GM12878 (cell line): ENCODE data around the gene USP5. TPM values are rescaled to one million over a fixed set of nuclear protein-coding genes. Genes with fewer than 3 reads are reported as not detected.

Experiments
- BMI1 ChIP-seq: fragments of 450-650 bp; IDR thresholded peaks from 2 replicates; pipeline ENCODE4 v1.6.1; 2016; ENCODE audit warnings: mild to moderate bottlenecking, moderate library complexity, borderline replicate concordance
- IRF4 ChIP-seq: IDR thresholded peaks from 2 replicates; pipeline ENCODE4 v1.6.1; 2011; ENCODE audit warnings: low read depth, low read length
- KAT2A ChIP-seq: conservative IDR thresholded peaks from 2 replicates; pipeline ENCODE4 v1.6.1; 2011; ENCODE audit warnings: low read depth, low read length; ENCODE audit not compliant: control insufficient read depth
- MEF2A ChIP-seq: IDR thresholded peaks from 2 replicates; pipeline ENCODE4 v1.6.1; 2011; ENCODE audit warnings: low read depth, mild to moderate bottlenecking, low read length, moderate library complexity; ENCODE audit not compliant: insufficient read depth
- RB1 ChIP-seq: fragments of 450-650 bp; formaldehyde crosslinking; IDR thresholded peaks from 2 replicates; pipeline ENCODE4 v1.6.1; 2017; ENCODE audit warnings: mild to moderate bottlenecking, borderline replicate concordance
- SREBF1 ChIP-seq: IDR thresholded peaks from 2 replicates; pipeline ENCODE4 v1.6.1; 2012; ENCODE audit warnings: mild to moderate bottlenecking, low read length
- ZNF24 ChIP-seq: fragments of 450-650 bp; IDR thresholded peaks from 2 replicates; pipeline ENCODE4 v1.6.1; 2017; ENCODE audit warnings: antibody characterized with exemption, mild to moderate bottlenecking
- ZNF687 ChIP-seq: fragments of 450-650 bp; IDR thresholded peaks from 2 replicates; pipeline ENCODE4 v1.6.1; 2017; ENCODE audit warnings: mild to moderate bottlenecking, moderate library complexity
- polyA plus RNA-seq, 11 experiments: library from polyadenylated mRNA; depleted of rRNA in 4 of 11; unstranded in 6 of 11; stranded (reverse) in 5 of 11; fragments of >200 nt; fragmentation: Nextera tagmentation in 4 of 11; fragmentation: Illumina TruSeq in 1 of 11; extraction: Ambion mirVana in 4 of 11; extraction: Trizol in 1 of 11; gene quantifications; 1 replicate in 1 of 11; 2 replicates in 10 of 11; pipeline versions ENCODE4 v1.2.1 to v1.2.3, GENCODE V29; 2011 to 2016; ENCODE audit warnings: inconsistent platforms in 2 of 11, missing spikeins in 2 of 11, low read depth in 1 of 11
- total RNA-seq, 4 experiments: library from RNA; depleted of rRNA in 3 of 4; stranded (reverse); fragments of >200 nt in 3 of 4; fragmentation: Illumina TruSeq in 1 of 4; extraction: Trizol in 1 of 4; gene quantifications; 2 replicates each; pipeline versions ENCODE4 v1.2.1 to v1.2.3, GENCODE V29; 2013 to 2021
- TF ChIP-seq, protein P1 (sequence below): fragments of 450-650 bp; IDR thresholded peaks from 2 replicates; pipeline ENCODE4 v1.6.1; 2014; ENCODE audit warnings: mild to moderate bottlenecking
- TF ChIP-seq, protein P2 (sequence below): IDR thresholded peaks from 2 replicates; pipeline ENCODE4 v1.6.1; 2011; ENCODE audit warnings: low read depth, low read length, improper control_type of control experiment, borderline replicate concordance
- TF ChIP-seq, protein P3 (sequence below): fragments of 450-650 bp; IDR thresholded peaks from 2 replicates; pipeline ENCODE4 v1.6.1; 2016; ENCODE audit warnings: mild to moderate bottlenecking
- TF ChIP-seq, protein P4 (sequence below): fragments of 450-650 bp; IDR thresholded peaks from 2 replicates; pipeline ENCODE4 v1.6.1; 2017; ENCODE audit warnings: mild to moderate bottlenecking, low read depth, inconsistent platforms; ENCODE audit not compliant: poor library complexity, severe bottlenecking

USP5 gene
- total and polyA plus RNA-seq, 10 of the 15 experiments (the other 5 are each of a cell fraction or from before 2014, with no cell fraction given): 2.5 to 124 (median 74.6) TPM

DNA sequence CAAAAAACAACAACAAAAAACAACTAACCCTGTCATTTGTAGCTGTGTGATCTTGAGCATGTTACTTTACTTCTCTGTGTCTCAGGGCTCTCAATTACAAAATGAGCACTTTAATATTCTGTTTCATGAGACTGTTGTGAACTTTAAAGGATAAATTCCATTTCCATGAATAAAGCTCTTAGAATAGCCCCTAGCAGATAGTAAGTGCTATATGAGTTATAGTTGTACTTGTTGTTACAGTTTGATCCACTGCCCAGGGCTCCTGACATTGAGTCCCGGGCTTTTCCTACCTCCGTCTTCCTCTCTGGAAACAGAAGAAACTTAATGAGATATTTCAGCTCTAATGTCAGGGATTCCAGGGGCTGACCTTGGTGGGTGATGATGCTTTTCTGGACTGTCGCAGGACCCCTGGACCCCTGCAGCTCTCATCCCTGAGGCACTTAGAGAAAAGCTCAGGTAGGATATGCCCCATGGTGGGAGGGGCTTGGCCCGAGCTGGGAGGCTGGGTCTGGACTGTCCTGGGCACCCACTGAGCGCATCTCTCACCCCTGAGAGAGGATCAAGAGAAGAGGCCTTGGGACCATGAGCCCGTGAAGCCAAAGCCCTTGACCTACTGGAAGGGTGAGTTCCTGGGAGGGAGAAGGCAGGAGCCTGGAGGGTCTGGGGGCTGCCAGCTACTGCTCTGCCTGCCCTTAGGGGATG is 18.6 kb upstream of the USP5 start (continued):
- TF ChIP-seq RB1 (no peak), KAT2A (no peak), SREBF1 (no peak), BMI1 (no peak), ZNF687 (no peak), ZNF24 (no peak), MEF2A (no peak), IRF4 (no peak)
- TF ChIP-seq, protein P1, sequence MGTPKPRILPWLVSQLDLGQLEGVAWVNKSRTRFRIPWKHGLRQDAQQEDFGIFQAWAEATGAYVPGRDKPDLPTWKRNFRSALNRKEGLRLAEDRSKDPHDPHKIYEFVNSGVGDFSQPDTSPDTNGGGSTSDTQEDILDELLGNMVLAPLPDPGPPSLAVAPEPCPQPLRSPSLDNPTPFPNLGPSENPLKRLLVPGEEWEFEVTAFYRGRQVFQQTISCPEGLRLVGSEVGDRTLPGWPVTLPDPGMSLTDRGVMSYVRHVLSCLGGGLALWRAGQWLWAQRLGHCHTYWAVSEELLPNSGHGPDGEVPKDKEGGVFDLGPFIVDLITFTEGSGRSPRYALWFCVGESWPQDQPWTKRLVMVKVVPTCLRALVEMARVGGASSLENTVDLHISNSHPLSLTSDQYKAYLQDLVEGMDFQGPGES: no peak
- TF ChIP-seq, protein P2, sequence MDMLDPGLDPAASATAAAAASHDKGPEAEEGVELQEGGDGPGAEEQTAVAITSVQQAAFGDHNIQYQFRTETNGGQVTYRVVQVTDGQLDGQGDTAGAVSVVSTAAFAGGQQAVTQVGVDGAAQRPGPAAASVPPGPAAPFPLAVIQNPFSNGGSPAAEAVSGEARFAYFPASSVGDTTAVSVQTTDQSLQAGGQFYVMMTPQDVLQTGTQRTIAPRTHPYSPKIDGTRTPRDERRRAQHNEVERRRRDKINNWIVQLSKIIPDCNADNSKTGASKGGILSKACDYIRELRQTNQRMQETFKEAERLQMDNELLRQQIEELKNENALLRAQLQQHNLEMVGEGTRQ: no peak
- TF ChIP-seq, protein P3, sequence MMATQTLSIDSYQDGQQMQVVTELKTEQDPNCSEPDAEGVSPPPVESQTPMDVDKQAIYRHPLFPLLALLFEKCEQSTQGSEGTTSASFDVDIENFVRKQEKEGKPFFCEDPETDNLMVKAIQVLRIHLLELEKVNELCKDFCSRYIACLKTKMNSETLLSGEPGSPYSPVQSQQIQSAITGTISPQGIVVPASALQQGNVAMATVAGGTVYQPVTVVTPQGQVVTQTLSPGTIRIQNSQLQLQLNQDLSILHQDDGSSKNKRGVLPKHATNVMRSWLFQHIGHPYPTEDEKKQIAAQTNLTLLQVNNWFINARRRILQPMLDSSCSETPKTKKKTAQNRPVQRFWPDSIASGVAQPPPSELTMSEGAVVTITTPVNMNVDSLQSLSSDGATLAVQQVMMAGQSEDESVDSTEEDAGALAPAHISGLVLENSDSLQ: no peak
- TF ChIP-seq, protein P4, sequence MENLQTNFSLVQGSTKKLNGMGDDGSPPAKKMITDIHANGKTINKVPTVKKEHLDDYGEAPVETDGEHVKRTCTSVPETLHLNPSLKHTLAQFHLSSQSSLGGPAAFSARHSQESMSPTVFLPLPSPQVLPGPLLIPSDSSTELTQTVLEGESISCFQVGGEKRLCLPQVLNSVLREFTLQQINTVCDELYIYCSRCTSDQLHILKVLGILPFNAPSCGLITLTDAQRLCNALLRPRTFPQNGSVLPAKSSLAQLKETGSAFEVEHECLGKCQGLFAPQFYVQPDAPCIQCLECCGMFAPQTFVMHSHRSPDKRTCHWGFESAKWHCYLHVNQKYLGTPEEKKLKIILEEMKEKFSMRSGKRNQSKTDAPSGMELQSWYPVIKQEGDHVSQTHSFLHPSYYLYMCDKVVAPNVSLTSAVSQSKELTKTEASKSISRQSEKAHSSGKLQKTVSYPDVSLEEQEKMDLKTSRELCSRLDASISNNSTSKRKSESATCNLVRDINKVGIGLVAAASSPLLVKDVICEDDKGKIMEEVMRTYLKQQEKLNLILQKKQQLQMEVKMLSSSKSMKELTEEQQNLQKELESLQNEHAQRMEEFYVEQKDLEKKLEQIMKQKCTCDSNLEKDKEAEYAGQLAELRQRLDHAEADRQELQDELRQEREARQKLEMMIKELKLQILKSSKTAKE: no peak
